ENCODE measurements around the gene NUMB.
"Not testable (repeated sequence)": the region's sequence is repeated elsewhere in the genome, so short reads cannot be mapped to it uniquely, and the experiment has no call there.

Gene NUMB

GRCh38 chr14:73427516-73428264, 30.7 kb downstream of the NUMB start:
- Histone ChIP-seq H3K9ac (ENCODE audit: low read length) (no peak overlapping the region), H3K9me3 (ENCODE audit: insufficient read depth, low read length) (no peaks in the 10 kb centered on the region), H3K27ac (ENCODE audit: low read length) (no peak overlapping the region), H3K36me3 (replicated peaks; ENCODE audit: low read depth, low read length) (peaks cover 3% of the 10 kb centered on the region), H3K4me3 (ENCODE audit: low read length) (no peak overlapping the region), H3K79me2 (ENCODE audit: low read length) (peaks cover 7% of the 10 kb centered on the region; the same call in 1 of the 2 replicates), H3K27me3 (ENCODE audit: low read depth, low read length) (no peaks in the 10 kb centered on the region), H3K4me1 (ENCODE audit: low read length) (peaks cover 21% of the 10 kb centered on the region), H4K20me1 (ENCODE audit: insufficient read depth, low read length) (peaks cover 5% of the 10 kb centered on the region; the same call in 1 of the 2 replicates), H2AFZ (ENCODE audit: low read depth, low read length) (no peak overlapping the region), H3K4me2 (ENCODE audit: low read length) (no peak overlapping the region)
- TF ChIP-seq CTCF (IDR thresholded peaks at IDR 0.05; ENCODE audit: low read depth, low read length) (no peak), EZH2phosphoT487 (IDR thresholded peaks at IDR 0.05; ENCODE audit: low read depth) (no peak)

- Histone ChIP-seq H2AFZ (ENCODE audit: low read depth, low read length) (no peak overlapping the region), H3K4me3 (ENCODE audit: low read length) (no peak overlapping the region), H3K27me3 (ENCODE audit: low read depth, low read length) (no peaks in the 10 kb centered on the region), H4K20me1 (ENCODE audit: insufficient read depth, low read length) (peaks cover under 1% of the 10 kb centered on the region; the same call in 1 of the 2 replicates), H3K36me3 (replicated peaks; ENCODE audit: low read depth, low read length) (peaks cover 3% of the 10 kb centered on the region), H3K9me3 (ENCODE audit: insufficient read depth, low read length) (no peaks in the 10 kb centered on the region), H3K4me2 (ENCODE audit: low read length) (no peak overlapping the region), H3K4me1 (ENCODE audit: low read length) (peaks cover 27% of the 10 kb centered on the region), H3K9ac (ENCODE audit: low read length) (no peak overlapping the region), H3K27ac (ENCODE audit: low read length) (no peak overlapping the region), H3K79me2 (ENCODE audit: low read length) (peaks cover 7% of the 10 kb centered on the region; the same call in 1 of the 2 replicates)
- TF ChIP-seq CTCF (IDR thresholded peaks at IDR 0.05; ENCODE audit: low read depth, low read length) (no peak), EZH2phosphoT487 (IDR thresholded peaks at IDR 0.05; ENCODE audit: low read depth) (no peak)
Observed at GRCh38 chr14:73426877-73427276, 31.5 kb downstream of the NUMB start.

GRCh38 chr14:73424453-73424852, 33.9 kb downstream of the NUMB start:
- no peak for TF ChIP-seq CTCF (IDR thresholded peaks at IDR 0.05; ENCODE audit: low read depth, low read length)
- TF ChIP-seq EZH2phosphoT487 (IDR thresholded peaks at IDR 0.05; ENCODE audit: low read depth): no peak
- no peak overlapping the region for H2AFZ ChIP-seq (ENCODE audit: low read depth, low read length)
- H4K20me1 ChIP-seq (ENCODE audit: insufficient read depth, low read length): peaks cover 4% of the 10 kb centered on the region; the same call in 1 of the 2 replicates
- H3K27me3 ChIP-seq (ENCODE audit: low read depth, low read length): no peaks in the 10 kb centered on the region
- H3K4me2 ChIP-seq (ENCODE audit: low read length): peak overlapping the region; percentile 56
- H3K27ac ChIP-seq (ENCODE audit: low read length): no peak overlapping the region
- H3K4me1 ChIP-seq (ENCODE audit: low read length): peaks cover 27% of the 10 kb centered on the region
- H3K9ac ChIP-seq (ENCODE audit: low read length): no peak overlapping the region
- H3K79me2 ChIP-seq (ENCODE audit: low read length): peaks cover 10% of the 10 kb centered on the region; the same call in 1 of the 2 replicates
- H3K9me3 ChIP-seq (ENCODE audit: insufficient read depth, low read length): no peaks in the 10 kb centered on the region
- H3K36me3 ChIP-seq (replicated peaks; ENCODE audit: low read depth, low read length): peaks cover 7% of the 10 kb centered on the region
- H3K4me3 ChIP-seq (ENCODE audit: low read length): peak overlapping the region; percentile 40

- H4K20me1 ChIP-seq (ENCODE audit: insufficient read depth, low read length); H3K36me3 ChIP-seq (replicated peaks; ENCODE audit: low read depth, low read length): not testable (repeated sequence)
- H3K79me2 ChIP-seq (ENCODE audit: low read length): peaks cover 10% of the 10 kb centered on the region; the same call in 1 of the 2 replicates
Observed at GRCh38 chr14:73423092-73423491, 35.3 kb downstream of the NUMB start.

More at GRCh38 chr14:73423092-73423491, 35.3 kb downstream of the NUMB start:
- H3K4me3 ChIP-seq (ENCODE audit: low read length); H3K4me2 ChIP-seq (ENCODE audit: low read length); H3K9me3 ChIP-seq (ENCODE audit: insufficient read depth, low read length); H3K27ac ChIP-seq (ENCODE audit: low read length); H2AFZ ChIP-seq (ENCODE audit: low read depth, low read length); H3K27me3 ChIP-seq (ENCODE audit: low read depth, low read length); H3K9ac ChIP-seq (ENCODE audit: low read length): not testable (repeated sequence)
- peaks cover 27% of the 10 kb centered on the region for H3K4me1 ChIP-seq (ENCODE audit: low read length)

All from OCI-LY3 (cell line).